HEK293 (cell line): ENCODE results near the gene ATP2C1.

ENCODE experiments used
- CTCF ChIP-seq: fragments of 450-650 bp; formaldehyde crosslinking; IDR thresholded peaks from 2 replicates; pipeline ENCODE4 v1.5.1; 2016; ENCODE audit warnings: missing biosample characterization, missing genetic modification characterization
- PATZ1 ChIP-seq: fragments of 450-650 bp; formaldehyde crosslinking; IDR thresholded peaks from 2 replicates; pipeline ENCODE4 v1.5.1; 2016; ENCODE audit warnings: missing biosample characterization, missing genetic modification characterization
- PRDM4 ChIP-seq: fragments of 450-650 bp; formaldehyde crosslinking; IDR thresholded peaks from 2 replicates; pipeline ENCODE4 v1.5.1; 2017; ENCODE audit warnings: missing biosample characterization, missing genetic modification characterization
- SP2 ChIP-seq: fragments of 450-650 bp; formaldehyde crosslinking; IDR thresholded peaks from 2 replicates; pipeline ENCODE4 v1.5.1; 2016; ENCODE audit warnings: missing biosample characterization, missing genetic modification characterization
- ZBTB1 ChIP-seq: fragments of 450-650 bp; formaldehyde crosslinking; IDR thresholded peaks from 2 replicates; pipeline ENCODE4 v1.5.1; 2016; ENCODE audit warnings: missing biosample characterization, missing genetic modification characterization
- ZBTB8A ChIP-seq: fragments of 450-650 bp; formaldehyde crosslinking; IDR thresholded peaks from 2 replicates; pipeline ENCODE4 v1.5.1; 2016; ENCODE audit warnings: missing biosample characterization, missing genetic modification characterization
- ZNF239 ChIP-seq: fragments of 450-650 bp; formaldehyde crosslinking; IDR thresholded peaks from 2 replicates; pipeline ENCODE4 v1.5.1; 2016; ENCODE audit warnings: missing biosample characterization, missing genetic modification characterization
- ZNF274 ChIP-seq, 2 experiments: fragments of 200-500 bp in 1 of 2; fragments of 450-650 bp in 1 of 2; sonication (Bioruptor generic) in 1 of 2; formaldehyde crosslinking in 1 of 2; IDR thresholded peaks; 2 replicates each; pipeline versions ENCODE4 v1.5.1 to v1.6.1; 2014 to 2016; ENCODE audit warnings: borderline replicate concordance in 1 of 2, inconsistent platforms in 1 of 2, low read length in 1 of 2, missing biosample characterization in 1 of 2, missing genetic modification characterization in 1 of 2
- ZNF292 ChIP-seq: fragments of 450-650 bp; formaldehyde crosslinking; IDR thresholded peaks from 2 replicates; pipeline ENCODE4 v1.5.1; 2016; ENCODE audit warnings: low read depth, missing biosample characterization, missing genetic modification characterization, borderline replicate concordance
- ZNF501 ChIP-seq: fragments of 450-650 bp; formaldehyde crosslinking; IDR thresholded peaks from 2 replicates; pipeline ENCODE4 v1.5.1; 2016; ENCODE audit warnings: missing biosample characterization, missing genetic modification characterization
- ZNF529 ChIP-seq: fragments of 450-650 bp; formaldehyde crosslinking; IDR thresholded peaks from 2 replicates; pipeline ENCODE4 v1.5.1; 2017; ENCODE audit warnings: missing genetic modification characterization, missing biosample characterization; ENCODE audit not compliant: insufficient replicate concordance
- TF ChIP-seq, protein P1 (sequence below): fragments of 450-650 bp; formaldehyde crosslinking; IDR thresholded peaks from 2 replicates; pipeline ENCODE4 v1.5.1; 2016; ENCODE audit warnings: missing biosample characterization, missing genetic modification characterization, low read depth

- no peak for TF ChIP-seq PRDM4 (tag by site-specific recombination)
- TF ChIP-seq ZBTB1 (tag by site-specific recombination) = no peak
- TF ChIP-seq ZNF274 (IDR thresholded peaks at IDR 0.05; ENCODE audit: low read length) = no peak
- TF ChIP-seq ZNF274 (tag by site-specific recombination; IDR thresholded peaks at IDR 0.05; ENCODE audit: borderline replicate concordance) = no peak
- TF ChIP-seq CTCF (tag by site-specific recombination) = no peak
- TF ChIP-seq PATZ1 (tag by site-specific recombination) = no peak
- no peak for TF ChIP-seq ZBTB8A (tag by site-specific recombination)
- TF ChIP-seq, protein P1, sequence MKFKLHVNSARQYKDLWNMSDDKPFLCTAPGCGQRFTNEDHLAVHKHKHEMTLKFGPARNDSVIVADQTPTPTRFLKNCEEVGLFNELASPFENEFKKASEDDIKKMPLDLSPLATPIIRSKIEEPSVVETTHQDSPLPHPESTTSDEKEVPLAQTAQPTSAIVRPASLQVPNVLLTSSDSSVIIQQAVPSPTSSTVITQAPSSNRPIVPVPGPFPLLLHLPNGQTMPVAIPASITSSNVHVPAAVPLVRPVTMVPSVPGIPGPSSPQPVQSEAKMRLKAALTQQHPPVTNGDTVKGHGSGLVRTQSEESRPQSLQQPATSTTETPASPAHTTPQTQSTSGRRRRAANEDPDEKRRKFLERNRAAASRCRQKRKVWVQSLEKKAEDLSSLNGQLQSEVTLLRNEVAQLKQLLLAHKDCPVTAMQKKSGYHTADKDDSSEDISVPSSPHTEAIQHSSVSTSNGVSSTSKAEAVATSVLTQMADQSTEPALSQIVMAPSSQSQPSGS (tag by site-specific recombination) = no peak
- no peak for TF ChIP-seq ZNF239 (tag by site-specific recombination)
- no peak for TF ChIP-seq ZNF529 (tag by site-specific recombination)
- no peak for TF ChIP-seq ZNF501
- no peak for TF ChIP-seq ZNF292 (tag by site-specific recombination)
- TF ChIP-seq SP2 (tag by site-specific recombination) = no peak
These were observed 87.6 kb downstream of the ATP2C1 start for GRCh38 chr3:130981469-130981868.
